ENCODE data around the gene SMG6. TPM values are rescaled to one million over a fixed set of nuclear protein-coding genes. Genes with fewer than 3 reads are reported as not detected.

Gene SMG6
- polyA plus RNA-seq, 2 donors, result 14.0 to 16.7 TPM

- WGBS, 2 donors, result 51% methylated on average over 16 of the region's 16 CpGs
- peak overlapping the region; percentile 82 to 87 for H3K4me3 ChIP-seq (ENCODE audit: low read depth in 1 of 2, low read length in 2 of 2)
- H3K36me3 ChIP-seq (ENCODE audit: control insufficient read depth in 2 of 2, insufficient read depth in 2 of 2, low read length in 1 of 2), result peaks cover 12 to 24% of the 10 kb centered on the region in 2 donors
- no peaks in the 10 kb centered on the region for H3K9me3 ChIP-seq (ENCODE audit: control insufficient read depth in 2 of 2, insufficient read depth in 1 of 2, low read depth in 1 of 2, low read length in 1 of 2)
- H3K4me1 ChIP-seq (ENCODE audit: control insufficient read depth in 2 of 2, insufficient read depth in 2 of 2, low read length in 1 of 2), result peaks cover 0 to 19% of the 10 kb centered on the region in 2 donors
- peak overlapping the region; percentile 62 to 90 for H3K27ac ChIP-seq (ENCODE audit: low read depth in 2 of 2, low read length in 1 of 2)
- H3K27me3 ChIP-seq (ENCODE audit: control insufficient read depth in 1 of 2, insufficient read depth in 2 of 2, low read length in 2 of 2), result no peaks in the 10 kb centered on the region
Measured at GRCh38 chr17:2040942-2041560, 262.5 kb downstream of the SMG6 start.

GRCh38 chr17:2040219-2040827 is 263.3 kb downstream of the SMG6 start:
- peaks cover 18 to 31% of the 10 kb centered on the region in 2 donors for H3K36me3 ChIP-seq (ENCODE audit: control insufficient read depth in 2 of 2, insufficient read depth in 2 of 2, low read length in 1 of 2)
- H3K27ac ChIP-seq (ENCODE audit: low read depth in 2 of 2, low read length in 1 of 2), result no peak overlapping the region
- no peaks in the 10 kb centered on the region for H3K27me3 ChIP-seq (ENCODE audit: control insufficient read depth in 1 of 2, insufficient read depth in 2 of 2, low read length in 2 of 2)
- peaks cover 0 to 20% of the 10 kb centered on the region in 2 donors for H3K4me1 ChIP-seq (ENCODE audit: control insufficient read depth in 2 of 2, insufficient read depth in 2 of 2, low read length in 1 of 2)
- WGBS, 2 donors, result 79 to 90% methylated on average over 7 of the region's 7 CpGs
- H3K4me3 ChIP-seq (ENCODE audit: low read depth in 1 of 2, low read length in 2 of 2), result no peak overlapping the region
- H3K9me3 ChIP-seq (ENCODE audit: control insufficient read depth in 2 of 2, insufficient read depth in 1 of 2, low read depth in 1 of 2, low read length in 1 of 2), result no peaks in the 10 kb centered on the region

DNA sequence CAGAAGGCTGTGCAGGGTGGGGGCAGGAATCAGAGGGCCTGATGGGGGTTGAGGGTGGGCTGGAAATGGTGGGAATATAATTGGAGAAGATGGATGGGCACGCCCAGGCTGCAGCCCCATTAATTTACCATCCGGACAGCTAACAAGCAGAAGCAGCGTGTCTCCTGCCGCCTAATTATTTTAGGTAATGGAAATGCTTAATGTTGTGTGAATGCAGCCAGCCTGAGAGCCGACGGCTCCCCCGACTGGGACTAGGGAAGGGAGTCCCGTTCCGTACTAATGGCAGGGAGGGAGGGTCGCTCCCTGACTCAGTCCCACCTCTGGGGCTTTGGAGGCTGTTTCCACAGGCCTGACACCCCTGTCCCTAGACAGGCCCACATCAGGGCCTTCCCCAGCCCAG is 266.4 kb downstream of the SMG6 start:
- H3K9me3 ChIP-seq (ENCODE audit: control insufficient read depth in 2 of 2, insufficient read depth in 1 of 2, low read depth in 1 of 2, low read length in 1 of 2), result no peaks in the 10 kb centered on the region
- 88 to 92% methylated on average over 10 of the region's 10 CpGs for WGBS, 2 donors
- no peak overlapping the region for H3K4me3 ChIP-seq (ENCODE audit: low read depth in 1 of 2, low read length in 2 of 2)
- no peak overlapping the region for H3K27ac ChIP-seq (ENCODE audit: low read depth in 2 of 2, low read length in 1 of 2)
- peaks cover 16 to 31% of the 10 kb centered on the region in 2 donors for H3K36me3 ChIP-seq (ENCODE audit: control insufficient read depth in 2 of 2, insufficient read depth in 2 of 2, low read length in 1 of 2)
- peaks cover 0 to 8% of the 10 kb centered on the region in 2 donors for H3K4me1 ChIP-seq (ENCODE audit: control insufficient read depth in 2 of 2, insufficient read depth in 2 of 2, low read length in 1 of 2)
- no peaks in the 10 kb centered on the region for H3K27me3 ChIP-seq (ENCODE audit: control insufficient read depth in 1 of 2, insufficient read depth in 2 of 2, low read length in 2 of 2)

GRCh38 chr17:2035541-2036488 is 267.8 kb downstream of the SMG6 start:
- peaks cover 2% of the 10 kb centered on the region in 2 donors for H3K4me1 ChIP-seq (ENCODE audit: control insufficient read depth in 2 of 2, insufficient read depth in 2 of 2, low read length in 1 of 2)
- no peaks in the 10 kb centered on the region for H3K9me3 ChIP-seq (ENCODE audit: control insufficient read depth in 2 of 2, insufficient read depth in 1 of 2, low read depth in 1 of 2, low read length in 1 of 2)
- H3K27me3 ChIP-seq (ENCODE audit: control insufficient read depth in 1 of 2, insufficient read depth in 2 of 2, low read length in 2 of 2), result no peaks in the 10 kb centered on the region
- WGBS, 2 donors, result 91% methylated on average over 29 of the region's 29 CpGs
- H3K27ac ChIP-seq (ENCODE audit: low read depth in 2 of 2, low read length in 1 of 2), result no peak overlapping the region
- peaks cover 16 to 31% of the 10 kb centered on the region in 2 donors for H3K36me3 ChIP-seq (ENCODE audit: control insufficient read depth in 2 of 2, insufficient read depth in 2 of 2, low read length in 1 of 2)
- H3K4me3 ChIP-seq (ENCODE audit: low read depth in 1 of 2, low read length in 2 of 2), result no peak overlapping the region

- H3K27me3 ChIP-seq (ENCODE audit: control insufficient read depth in 1 of 2, insufficient read depth in 2 of 2, low read length in 2 of 2), result no peaks in the 10 kb centered on the region
- H3K27ac ChIP-seq (ENCODE audit: low read depth in 2 of 2, low read length in 1 of 2), result no peak overlapping the region
- 58 to 62% methylated on average over 8 to 9 of the region's 9 CpGs for whole genome bisulfite sequencing, 2 donors
- H3K4me1 ChIP-seq (ENCODE audit: control insufficient read depth in 2 of 2, insufficient read depth in 2 of 2, low read length in 1 of 2), result peaks cover 2 to 5% of the 10 kb centered on the region in 2 donors
- peaks cover 16 to 31% of the 10 kb centered on the region in 2 donors for H3K36me3 ChIP-seq (ENCODE audit: control insufficient read depth in 2 of 2, insufficient read depth in 2 of 2, low read length in 1 of 2)
- no peak overlapping the region for H3K4me3 ChIP-seq (ENCODE audit: low read depth in 1 of 2, low read length in 2 of 2)
- H3K9me3 ChIP-seq (ENCODE audit: control insufficient read depth in 2 of 2, insufficient read depth in 1 of 2, low read depth in 1 of 2, low read length in 1 of 2), result no peaks in the 10 kb centered on the region
Measured at GRCh38 chr17:2034806-2035540, 268.6 kb downstream of the SMG6 start.

GRCh38 chr17:2034157-2034556 is 269.4 kb downstream of the SMG6 start:
- peaks cover 2 to 8% of the 10 kb centered on the region in 2 donors for H3K4me1 ChIP-seq (ENCODE audit: control insufficient read depth in 2 of 2, insufficient read depth in 2 of 2, low read length in 1 of 2)
- peaks cover 16 to 26% of the 10 kb centered on the region in 2 donors for H3K36me3 ChIP-seq (ENCODE audit: control insufficient read depth in 2 of 2, insufficient read depth in 2 of 2, low read length in 1 of 2)
- no peaks in the 10 kb centered on the region for H3K27me3 ChIP-seq (ENCODE audit: control insufficient read depth in 1 of 2, insufficient read depth in 2 of 2, low read length in 2 of 2)
- H3K9me3 ChIP-seq (ENCODE audit: control insufficient read depth in 2 of 2, insufficient read depth in 1 of 2, low read depth in 1 of 2, low read length in 1 of 2), result no peaks in the 10 kb centered on the region
- 80 to 82% methylated on average over 6 to 7 of the region's 7 CpGs for WGBS, 2 donors
- H3K27ac ChIP-seq (ENCODE audit: low read depth in 2 of 2, low read length in 1 of 2), result no peak overlapping the region
- no peak overlapping the region for H3K4me3 ChIP-seq (ENCODE audit: low read depth in 1 of 2, low read length in 2 of 2)

- Histone ChIP-seq H3K4me1 (ENCODE audit: control insufficient read depth in 2 of 2, insufficient read depth in 2 of 2, low read length in 1 of 2) (peaks cover 2 to 8% of the 10 kb centered on the region in 2 donors), H3K36me3 (ENCODE audit: control insufficient read depth in 2 of 2, insufficient read depth in 2 of 2, low read length in 1 of 2) (peaks cover 16 to 24% of the 10 kb centered on the region in 2 donors), H3K9me3 (ENCODE audit: control insufficient read depth in 2 of 2, insufficient read depth in 1 of 2, low read depth in 1 of 2, low read length in 1 of 2) (no peaks in the 10 kb centered on the region), H3K4me3 (ENCODE audit: low read depth in 1 of 2, low read length in 2 of 2) (no peak overlapping the region), H3K27ac (ENCODE audit: low read depth in 2 of 2, low read length in 1 of 2) (no peak overlapping the region), H3K27me3 (ENCODE audit: control insufficient read depth in 1 of 2, insufficient read depth in 2 of 2, low read length in 2 of 2) (no peaks in the 10 kb centered on the region)
- 92 to 95% methylated on average over 7 of the region's 7 CpGs for WGBS, 2 donors
Measured at GRCh38 chr17:2033153-2033552, 270.4 kb downstream of the SMG6 start.

- Histone ChIP-seq H3K4me3 (ENCODE audit: low read depth in 1 of 2, low read length in 2 of 2) (peak overlapping the region; percentile 86 to 89), H3K4me1 (ENCODE audit: control insufficient read depth in 2 of 2, insufficient read depth in 2 of 2, low read length in 1 of 2) (peaks cover 5 to 8% of the 10 kb centered on the region in 2 donors), H3K36me3 (ENCODE audit: control insufficient read depth in 2 of 2, insufficient read depth in 2 of 2, low read length in 1 of 2) (peaks cover 3 to 4% of the 10 kb centered on the region in 2 donors), H3K27ac (ENCODE audit: low read depth in 2 of 2, low read length in 1 of 2) (no peak overlapping the region), H3K27me3 (ENCODE audit: control insufficient read depth in 1 of 2, insufficient read depth in 2 of 2, low read length in 2 of 2) (no peaks in the 10 kb centered on the region), H3K9me3 (ENCODE audit: control insufficient read depth in 2 of 2, insufficient read depth in 1 of 2, low read depth in 1 of 2, low read length in 1 of 2) (no peaks in the 10 kb centered on the region)
- WGBS, 2 donors, result 15 to 17% methylated on average over 10 of the region's 10 CpGs
Measured at GRCh38 chr17:2030779-2031163, 272.8 kb downstream of the SMG6 start.
